NK-92 (cell line): ENCODE results near the gene TAL1.
"Not testable (repeated sequence)": the region's sequence is repeated elsewhere in the genome, so short reads cannot be mapped to it uniquely, and the experiment has no call there.

Experiments used
- DNase-seq: peaks from one replicate; lab custom pipeline; 2025; ENCODE audit not compliant: unreplicated experiment; lab: John Stamatoyannopoulos, UW

The TAL1 gene

DNA sequence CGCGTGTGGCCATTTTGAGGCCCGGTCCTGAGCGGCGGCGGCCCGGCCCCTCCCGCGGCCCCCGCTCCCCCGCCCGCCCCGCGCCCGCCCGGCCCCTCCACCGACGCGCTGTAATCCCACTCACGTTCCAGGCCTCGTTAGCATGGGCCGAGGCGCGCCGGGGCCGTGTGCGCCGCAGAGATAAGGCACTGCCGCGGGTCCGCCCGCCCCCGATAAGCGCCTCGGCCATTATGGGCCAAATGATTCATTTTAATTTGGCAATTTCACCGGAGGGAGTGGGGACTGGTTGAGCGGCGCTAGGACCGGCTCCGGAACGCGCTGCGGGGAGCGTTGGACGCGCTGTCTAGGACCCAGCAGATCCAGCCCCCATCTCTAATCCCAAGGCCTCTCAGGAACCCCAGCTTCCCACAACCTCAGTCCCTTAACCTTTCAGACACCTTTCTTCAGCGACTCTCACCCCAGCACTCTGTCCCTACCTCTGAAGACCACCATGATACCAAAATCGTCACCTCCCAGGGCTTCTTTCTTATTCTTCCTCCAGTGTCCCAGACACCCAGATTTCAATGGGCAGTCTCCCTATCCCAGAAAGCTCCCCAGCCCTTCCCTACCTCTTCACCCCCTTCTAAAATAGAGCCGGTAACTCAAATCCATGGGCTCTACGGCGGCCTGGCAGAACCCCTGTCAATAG, at the start of gene TAL1:
TAL1 (minus strand) TSS at position 39 of the 688 bp plus-strand sequence. CDS start 6,337 bp downstream, outside the sequence.
- no peak for DNase-seq

DNA sequence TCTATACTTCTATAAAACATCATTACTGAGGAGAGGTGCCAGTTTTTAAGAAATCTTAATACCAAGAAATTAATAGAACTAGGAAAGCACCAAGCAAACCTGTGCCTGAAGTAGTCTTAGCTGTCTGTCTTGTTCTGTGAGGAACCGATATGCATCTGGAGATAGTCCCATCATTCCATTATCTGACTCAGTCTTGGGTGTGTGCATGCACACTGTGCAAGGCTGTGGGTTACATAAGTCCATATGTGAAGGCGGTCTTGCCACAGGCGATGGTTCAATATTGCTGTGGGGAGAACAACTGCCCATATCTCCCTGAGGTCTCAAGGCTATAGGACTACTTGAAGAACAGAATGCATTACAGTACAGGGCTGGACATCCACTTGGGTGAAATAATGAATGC, 48.1 kb upstream of the TAL1 start:
- no peak for DNase-seq

DNA sequence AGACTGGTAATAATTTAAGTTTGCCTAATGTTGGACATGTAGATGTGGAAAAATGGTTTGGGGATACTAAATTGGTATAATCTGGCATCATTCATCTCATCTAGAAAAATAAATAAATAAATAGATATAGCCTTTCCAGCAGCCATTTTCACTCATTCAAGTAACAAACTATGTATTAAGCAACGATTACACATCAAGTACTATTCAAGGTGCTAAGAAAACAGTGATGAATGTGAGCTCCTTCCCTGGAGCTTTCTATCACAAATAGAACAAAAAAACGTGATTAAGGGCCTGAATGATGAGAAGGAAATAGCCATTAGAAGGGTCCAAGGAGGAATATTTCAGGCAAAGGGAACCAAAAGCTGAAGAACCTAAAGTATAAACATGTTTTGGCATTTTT, 44.8 kb upstream of the TAL1 start:
- DNase-seq = no peak

DNA sequence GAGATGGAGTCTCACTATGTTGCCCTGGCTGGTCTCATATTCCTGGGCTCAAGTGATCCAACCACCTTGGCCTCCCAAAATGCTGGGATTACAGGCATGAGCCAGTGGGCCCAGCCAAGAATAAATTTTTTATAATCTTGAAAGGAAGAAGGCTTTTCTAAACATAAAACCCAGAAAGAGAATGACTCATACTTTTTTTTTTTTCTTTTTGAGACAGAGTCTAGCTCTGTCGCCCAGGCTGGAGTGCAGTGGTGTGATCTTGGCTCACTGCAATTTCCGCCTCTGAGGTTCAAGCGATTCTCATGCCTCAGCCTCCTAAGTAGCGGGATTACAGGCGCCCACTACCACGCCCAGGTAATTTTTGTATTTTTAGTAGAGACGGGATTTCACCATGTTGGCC, 43.8 kb upstream of the TAL1 start:
- not testable (repeated sequence) for DNase-seq

DNA sequence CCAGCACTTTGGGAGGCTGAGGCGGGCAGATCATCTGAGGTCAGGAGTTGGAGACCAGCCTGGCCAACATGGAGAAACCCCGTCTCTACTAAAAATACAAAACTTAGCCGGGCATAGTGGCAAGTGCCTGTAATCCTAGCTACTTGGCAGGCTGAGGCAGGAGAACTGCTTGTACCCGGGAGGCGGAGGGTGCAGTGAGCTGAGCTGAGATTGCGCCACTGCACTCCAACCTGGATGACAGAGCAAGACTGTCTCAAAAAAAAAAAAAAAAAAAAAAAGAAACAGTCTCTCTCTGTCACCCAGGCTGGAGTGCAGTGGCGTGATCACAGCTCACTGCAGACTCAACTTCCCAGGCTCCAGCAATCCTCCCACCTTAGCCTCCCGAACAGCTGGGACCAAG, 33.5 kb upstream of the TAL1 start:
- not testable (repeated sequence) for DNase-seq

DNA sequence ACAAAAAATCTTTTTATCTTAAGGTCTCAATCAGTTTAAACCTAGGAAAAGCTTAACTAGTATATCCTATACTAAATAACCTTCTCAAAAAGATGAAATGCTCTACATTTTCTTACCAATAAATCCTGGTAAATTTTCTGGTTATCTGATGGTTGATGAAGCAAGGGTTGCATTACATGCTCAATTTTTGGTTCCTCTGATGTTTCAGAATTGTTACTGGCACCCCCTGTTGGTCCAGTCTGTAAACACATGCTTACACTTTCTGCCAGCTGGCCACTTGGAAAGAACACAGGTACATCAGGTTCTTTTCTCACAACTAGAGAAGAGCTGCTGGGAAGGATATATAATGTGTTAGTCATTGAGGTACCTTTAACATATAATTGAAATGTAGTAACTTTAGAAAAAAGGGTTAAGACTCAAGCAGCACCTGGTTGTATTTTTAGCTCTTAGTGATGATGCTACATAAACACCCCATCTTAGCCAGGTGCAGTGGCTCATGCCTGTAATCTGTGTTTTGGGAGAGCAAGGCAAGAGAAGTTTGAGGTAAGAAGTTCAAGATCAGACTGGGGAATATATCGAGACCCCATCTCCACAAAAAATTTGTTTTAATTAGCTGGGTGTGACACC, 30.9 kb upstream of the TAL1 start:
- DNase-seq = no peak

DNA sequence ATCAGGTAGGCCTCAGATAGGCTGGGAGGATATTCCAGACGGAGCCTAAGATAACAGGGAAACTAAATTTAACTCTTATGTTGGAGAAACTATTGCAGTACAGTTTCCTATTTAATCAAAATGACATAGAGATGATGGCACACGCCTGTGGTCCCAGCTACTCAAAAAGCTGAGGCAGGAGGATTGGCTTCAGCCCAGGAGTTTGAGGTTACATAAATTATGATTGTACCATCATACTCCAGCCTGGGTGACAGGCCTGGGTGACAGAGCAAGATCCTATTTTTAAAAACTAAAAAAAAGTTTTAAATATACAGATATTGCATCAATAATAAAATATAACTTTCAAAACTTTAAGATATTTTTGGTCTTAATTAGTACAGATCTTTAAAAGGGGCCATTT, 25.2 kb upstream of the TAL1 start:
- DNase-seq = no peak

DNA sequence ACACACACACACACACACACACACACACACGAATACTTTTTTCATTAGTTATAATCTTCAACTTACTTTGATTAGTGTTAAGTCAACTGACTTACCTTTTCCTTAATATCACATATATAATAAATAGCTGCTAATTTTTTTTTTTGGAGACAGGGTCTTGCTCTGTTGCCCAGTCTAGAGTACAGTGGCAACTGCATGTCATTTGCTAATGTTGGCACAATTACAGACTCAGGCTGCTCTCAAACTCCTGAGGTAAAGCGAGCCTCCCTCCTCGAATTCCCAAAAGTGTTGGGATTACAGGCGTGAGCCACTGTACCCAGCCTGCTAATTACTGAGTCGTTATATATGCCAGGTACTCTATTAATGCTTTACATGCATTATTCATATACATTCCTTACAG, 20.8 kb upstream of the TAL1 start:
- DNase-seq = no peak

DNA sequence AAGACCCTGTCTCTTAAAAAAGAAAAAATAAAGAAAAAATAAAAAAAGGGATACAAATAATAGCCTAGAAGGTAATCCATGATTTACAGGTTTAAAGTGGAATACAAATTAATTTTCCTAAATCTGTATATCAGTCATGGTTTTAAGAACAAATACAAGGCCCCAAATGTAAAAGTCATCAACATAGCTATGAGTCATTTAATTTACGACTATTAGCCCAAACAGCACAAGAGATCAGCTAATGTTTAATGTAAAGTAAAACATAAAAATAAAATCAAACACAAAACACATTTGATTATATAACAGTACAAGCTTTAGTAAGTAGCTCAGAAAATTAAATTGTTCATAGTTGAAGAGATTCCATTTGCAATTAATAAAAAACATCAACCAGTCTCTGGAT, 20.3 kb upstream of the TAL1 start:
- no peak for DNase-seq

DNA sequence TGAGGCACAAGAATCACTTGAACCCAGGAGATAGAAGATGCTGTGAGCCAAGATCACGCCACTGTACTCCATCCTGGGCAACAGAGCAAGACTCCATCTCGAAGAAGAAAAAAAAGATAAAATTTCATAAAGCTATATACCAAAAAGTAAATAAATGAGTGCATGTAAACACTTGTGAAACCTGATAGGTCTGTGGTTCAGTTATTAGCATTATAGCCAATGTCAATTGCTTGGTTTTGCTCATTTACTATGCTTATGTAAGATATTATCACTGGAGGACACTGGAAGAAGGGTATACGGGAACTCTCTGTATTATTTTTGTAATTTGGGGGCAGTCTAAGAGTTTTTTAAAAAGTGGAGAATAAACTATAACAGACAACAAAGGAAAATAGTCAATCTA, 17.7 kb upstream of the TAL1 start:
- DNase-seq = no peak

DNA sequence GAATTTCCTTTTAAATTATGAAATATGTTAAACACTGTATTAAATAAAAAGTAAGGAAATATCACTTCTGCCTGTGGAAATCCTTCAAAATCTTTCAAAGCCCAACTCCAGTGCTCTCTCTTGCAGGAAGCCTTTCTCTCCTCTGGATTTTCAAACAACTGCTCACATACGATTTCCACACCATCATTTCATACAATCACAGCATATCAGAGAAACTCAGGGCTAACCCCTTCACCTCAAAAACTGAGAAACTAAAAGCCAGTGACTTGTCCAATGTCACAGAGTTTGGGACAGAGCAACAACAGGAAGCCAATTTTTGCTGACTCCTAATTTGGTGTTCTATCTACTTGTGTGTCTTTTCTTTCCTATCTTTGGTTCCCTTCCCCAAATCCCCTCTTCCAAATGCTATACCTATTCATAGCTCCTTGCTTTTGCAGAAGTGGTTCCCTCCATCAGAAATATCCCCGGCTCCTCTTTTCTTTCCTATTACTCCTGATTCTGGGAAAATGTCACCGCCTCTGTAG, 12.4 kb upstream of the TAL1 start:
- no peak for DNase-seq

DNA sequence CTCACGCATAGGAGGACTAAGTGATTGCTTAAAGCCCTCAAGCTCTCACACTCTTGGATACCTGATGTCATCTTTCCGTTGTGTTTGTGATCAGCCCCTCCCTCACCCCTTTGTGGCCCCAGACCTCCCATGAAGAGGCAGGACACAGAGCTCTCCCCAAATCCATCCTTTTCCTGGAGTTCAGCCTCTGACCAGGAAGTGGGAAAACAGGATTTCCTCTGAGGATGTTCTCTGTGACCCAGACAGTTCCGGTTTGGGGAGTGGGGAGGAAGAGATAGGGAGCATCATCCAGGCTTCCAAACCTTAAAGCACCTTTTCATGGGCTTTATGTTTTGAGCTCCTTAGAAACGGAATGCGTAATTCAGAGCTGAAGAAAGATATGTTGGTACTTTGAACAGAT, 11.9 kb upstream of the TAL1 start:
- DNase-seq = no peak

DNA sequence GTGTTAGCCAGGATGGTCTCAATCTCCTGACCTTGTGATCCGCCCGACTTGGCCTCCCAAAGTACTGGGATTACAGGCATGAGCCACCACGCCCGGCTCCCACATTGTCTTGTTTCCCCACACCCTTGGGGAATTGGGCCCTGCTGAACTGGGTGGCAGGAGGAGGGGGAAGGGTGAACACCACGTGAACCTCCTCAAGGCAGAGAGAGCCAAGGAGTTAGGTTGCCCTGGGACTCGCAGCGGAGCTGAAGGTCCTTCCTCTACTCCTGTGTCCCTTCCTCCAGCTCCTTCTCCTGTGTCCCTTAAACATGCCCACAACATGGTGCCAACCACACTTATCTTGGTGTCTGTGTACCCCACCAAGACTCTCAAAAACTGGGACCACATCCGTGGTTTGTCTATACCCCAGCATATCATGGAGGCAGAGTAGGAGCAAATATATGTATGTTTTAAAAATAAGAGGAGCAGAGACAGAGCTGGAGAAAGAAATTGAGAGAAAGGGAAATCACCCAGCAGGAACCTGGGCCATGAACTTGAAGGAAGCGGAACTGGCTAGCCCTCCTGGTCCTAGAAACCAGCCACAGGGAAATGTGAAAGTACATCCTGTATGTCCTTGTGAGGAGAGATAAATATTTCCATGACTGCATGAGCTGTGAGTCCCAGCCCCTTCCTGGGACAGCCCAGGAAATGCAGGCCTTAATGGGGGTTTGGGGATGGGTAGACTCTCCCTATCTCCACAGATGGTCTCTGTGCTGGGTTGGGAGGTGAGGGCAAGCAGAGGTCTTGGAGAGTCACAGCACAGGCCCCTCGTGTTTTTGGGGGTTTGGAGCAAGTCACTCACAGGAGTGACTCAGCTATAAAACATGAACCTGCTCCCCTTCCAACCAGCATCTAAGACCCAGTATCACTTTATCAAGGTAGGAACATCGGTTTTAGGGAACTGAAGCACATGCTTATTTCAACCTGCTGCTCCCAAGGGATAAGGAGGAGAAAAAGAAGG, 9.4 kb upstream of the TAL1 start:
- DNase-seq = no peak

DNA sequence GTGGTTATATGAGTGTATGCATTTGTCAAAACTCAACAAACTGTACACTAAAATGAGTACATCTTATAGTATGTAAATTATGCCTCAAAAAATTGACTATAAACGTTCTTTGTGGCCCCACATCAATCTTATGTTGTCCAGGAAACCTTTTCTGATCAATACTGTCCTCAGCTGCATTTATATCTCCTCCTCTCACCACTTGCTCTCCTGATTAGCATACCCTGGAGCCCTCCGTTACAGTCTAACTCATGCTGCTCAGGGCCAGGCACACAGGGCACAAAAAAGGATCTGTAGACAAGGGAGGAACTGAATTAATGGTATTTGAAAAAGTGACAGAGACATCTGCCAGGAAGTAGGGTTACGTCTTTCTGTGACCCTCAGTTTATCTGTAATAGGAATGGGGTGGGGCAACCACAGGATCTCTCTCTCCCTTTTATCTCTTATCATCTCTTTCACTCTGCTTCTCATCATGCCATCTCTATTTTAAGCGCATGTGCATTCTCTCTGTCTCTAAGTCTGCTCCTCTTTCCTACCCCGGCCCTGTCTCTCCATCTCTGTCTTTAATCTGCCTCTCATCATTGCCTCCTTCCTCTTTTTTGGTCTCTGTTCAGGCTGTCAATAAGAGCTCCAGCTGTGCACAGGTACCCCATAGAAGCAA, 7.0 kb upstream of the TAL1 start:
- DNase-seq = no peak

DNA sequence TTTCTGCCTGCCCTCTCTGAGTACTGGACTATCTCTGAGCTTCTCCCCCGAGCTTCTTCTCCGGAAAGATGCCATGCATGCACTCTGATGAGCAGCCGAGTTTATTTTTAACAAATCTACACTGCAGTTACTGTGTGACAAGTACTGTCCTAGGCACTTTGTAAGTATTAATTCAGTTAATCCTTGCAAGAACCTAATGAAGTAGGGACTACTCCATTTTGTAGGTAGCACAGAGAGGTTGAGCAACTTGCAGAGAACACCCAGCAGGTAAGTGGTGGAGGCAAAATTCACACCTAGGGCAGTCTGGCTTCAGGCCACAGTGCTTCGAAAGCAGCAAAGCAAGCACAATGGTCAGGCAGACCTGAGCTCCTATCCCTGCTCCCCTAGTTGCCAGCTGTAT, 3.8 kb upstream of the TAL1 start:
- no peak for DNase-seq

DNA sequence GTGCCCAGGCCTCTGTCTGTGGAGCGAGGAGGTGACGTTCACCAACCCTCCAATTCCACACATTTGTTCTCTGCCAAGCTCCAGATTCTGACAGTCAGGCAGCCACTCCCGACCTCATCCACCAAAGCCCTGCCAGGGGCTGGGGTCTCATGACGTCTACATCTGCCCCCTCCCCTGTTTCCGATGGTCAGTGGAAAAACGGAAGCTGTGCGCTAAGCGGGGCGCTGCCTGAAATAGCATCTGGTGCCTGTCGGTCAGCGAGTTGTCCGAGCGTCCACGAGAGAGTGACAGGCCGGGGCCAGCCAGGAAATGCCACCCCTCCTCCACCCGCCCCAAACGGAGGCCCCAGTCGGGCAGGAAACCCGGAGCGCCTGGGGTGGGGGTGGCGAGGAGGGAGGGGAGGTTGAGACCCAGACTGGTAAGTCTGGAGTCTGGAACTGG, 3.2 kb upstream of the TAL1 start:
- no peak for DNase-seq

DNA sequence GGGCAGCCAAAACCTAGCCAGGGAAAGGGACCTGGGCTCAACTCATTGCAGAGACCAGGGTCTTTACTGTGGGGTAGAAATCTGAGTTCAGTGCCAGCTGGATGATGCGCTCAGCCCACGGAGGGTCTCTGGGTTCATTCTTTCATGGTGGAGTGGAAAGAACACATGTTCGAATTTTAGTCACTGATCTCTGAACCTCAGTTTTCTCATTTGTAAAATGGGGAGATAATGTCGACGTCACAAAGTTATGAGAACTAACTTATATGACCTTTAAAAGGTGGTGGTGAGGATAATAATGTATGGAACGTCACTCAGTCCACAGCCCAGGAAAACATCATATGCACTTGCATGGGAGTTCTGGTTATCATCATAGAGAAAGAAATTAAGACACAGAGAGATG, 1.2 kb upstream of the TAL1 start:
- DNase-seq = no peak

DNA sequence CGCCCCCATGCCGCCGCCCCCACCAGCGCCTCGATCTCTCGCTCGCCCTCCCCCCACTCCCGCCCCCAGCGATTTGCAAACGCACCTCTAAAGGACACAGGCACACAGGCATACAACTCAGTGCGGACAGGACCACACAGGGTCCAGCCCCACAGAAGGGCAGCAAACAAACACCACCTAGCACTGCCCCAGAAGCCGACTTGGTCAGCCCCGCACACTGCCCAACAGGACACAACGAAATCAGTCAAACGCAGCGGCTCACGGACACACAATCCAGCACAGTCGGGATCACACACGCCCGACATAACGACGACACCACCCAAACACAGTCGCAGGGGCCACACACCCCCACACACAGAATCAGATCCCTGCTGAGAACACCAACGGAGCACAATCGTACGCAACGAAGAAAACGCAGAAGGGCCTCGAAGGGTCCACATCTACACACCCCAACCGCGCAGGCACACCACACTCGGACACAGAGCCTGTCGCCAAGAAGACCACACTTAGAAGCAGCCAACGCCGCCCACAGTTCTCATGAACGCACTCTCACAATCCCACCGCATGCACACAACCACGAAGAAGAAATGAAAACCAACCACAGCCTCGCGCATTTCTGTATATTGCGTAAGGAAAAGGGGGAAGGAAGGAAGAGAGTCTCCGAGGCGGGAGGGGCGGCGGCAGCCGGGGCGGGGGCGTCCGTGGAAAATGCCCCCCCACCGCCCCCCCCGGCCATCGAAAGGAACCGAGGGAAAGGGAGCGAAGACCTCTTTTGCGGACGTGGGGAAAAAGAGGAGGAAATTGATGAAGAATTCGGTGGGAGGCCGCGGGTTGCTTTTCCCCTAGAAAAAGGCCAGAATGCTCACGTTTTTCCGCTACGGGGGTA, 481 bp downstream of the TAL1 start:
- DNase-seq = no peak

DNA sequence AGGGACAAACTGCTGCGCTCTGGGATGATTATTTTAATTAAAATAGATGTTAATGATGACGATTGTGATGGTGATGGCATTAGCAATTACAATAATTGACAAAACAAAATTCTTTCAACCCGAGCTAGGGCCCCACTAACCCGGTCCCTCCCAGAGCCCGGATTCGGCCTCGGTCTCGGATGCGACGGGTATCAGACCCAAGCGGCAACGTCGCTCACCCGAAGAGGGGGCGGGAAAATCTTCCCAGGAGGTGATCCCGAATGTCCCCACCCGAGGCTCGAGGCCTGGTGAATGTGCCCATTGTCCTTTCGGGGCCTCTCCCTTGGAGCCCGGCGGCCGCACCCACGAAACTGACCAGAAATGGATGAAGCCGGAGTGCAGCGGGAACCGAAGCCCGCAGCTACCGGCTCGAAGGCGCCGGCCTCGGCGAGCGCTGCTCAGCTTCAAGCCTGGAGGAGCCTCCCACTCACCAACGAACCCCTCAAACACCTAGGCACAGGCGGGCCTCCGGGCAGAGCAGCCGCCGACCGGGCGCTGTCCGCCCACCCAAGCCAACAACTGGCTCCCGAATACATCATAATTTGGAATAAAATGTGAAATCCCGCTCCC, 1.2 kb downstream of the TAL1 start:
- no peak for DNase-seq
